Daoy (cell line): ENCODE results near the gene KLRB1. TPM values are rescaled to one million over a fixed set of nuclear protein-coding genes. Genes with fewer than 3 reads are reported as not detected.
"Not testable (repeated sequence)": the region's sequence is repeated elsewhere in the genome, so short reads cannot be mapped to it uniquely, and the experiment has no call there.

Source experiments
- DNase-seq: peaks from one replicate; pipeline ENCODE4 v3.0.0-alpha.2; 2015; ENCODE audit warnings: low read depth
- total RNA-seq: library from RNA; depleted of rRNA; stranded (reverse); fragments of >200 nt; shearing (Covaris generic); gene quantifications from 2 replicates; pipeline ENCODE4 v1.2.3, GENCODE V29; 2014; rRNA removed

The KLRB1 gene
- not detected in 2 replicates for total RNA-seq

DNA sequence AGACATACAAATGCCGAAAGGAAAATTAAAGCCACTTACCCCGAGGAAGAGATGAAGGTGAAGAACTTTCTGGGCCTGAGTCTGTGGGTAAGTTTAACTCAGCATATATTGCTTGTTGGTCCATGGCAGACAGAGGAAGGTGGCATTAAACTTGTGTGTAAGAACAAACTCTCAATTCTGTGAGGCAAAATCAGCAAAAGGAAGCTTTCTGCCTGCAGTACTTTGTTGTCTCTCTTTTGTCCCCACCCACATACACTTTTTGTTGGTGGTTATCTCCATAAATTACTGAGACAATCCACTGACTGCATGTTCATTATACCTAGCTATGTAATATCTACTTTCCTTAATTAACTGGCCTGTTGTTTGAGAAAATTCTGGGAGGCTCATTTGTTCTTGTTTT, at the start of gene KLRB1:
Gene KLRB1 (minus strand): TSS at position 201 of the 400 bp plus-strand sequence. CDS start 77 bp downstream, at position 124.
- no peak for DNase-seq

DNA sequence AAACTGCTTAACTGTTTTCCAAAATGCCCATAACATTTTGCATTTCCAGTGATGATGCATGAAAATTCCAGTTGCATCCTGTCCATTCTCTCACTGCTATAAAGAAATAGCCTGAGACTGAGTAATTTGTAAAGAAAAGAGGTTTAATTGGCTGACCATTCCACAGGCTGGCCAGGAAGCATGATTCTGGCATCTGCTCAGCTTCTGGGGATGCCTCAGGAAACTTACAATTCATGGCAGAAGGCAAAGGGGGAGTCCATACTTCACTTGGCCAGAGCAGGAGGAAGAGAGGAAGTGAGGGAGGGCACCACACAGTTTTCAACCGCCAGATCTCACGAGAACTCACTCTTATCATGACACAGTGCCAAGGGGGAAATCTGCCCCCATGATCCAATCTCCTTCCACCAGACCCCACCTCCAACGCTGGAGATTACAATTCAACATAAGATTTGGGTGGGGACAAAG, 43.6 kb upstream of the KLRB1 start:
- no peak for DNase-seq

DNA sequence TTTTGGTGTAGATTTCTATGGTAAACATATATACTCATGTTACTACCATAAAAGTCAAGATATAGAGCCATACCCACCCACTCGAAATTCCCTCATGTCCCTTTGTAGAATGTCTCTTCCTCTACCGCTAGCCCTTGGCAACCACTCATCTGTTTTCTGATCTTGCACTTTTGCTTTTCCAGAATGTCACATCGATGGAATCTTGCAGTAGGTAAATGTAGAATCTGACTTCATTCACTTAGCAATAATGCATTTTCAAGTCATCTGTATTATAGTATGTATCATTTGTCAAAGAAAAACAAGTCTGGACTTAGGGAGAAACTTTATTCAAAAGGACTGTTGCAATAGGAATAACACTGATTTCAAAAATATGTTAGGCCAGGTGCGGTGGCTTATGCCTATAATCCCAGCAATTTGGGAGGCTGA, 42.4 kb upstream of the KLRB1 start:
- no peak for DNase-seq

DNA sequence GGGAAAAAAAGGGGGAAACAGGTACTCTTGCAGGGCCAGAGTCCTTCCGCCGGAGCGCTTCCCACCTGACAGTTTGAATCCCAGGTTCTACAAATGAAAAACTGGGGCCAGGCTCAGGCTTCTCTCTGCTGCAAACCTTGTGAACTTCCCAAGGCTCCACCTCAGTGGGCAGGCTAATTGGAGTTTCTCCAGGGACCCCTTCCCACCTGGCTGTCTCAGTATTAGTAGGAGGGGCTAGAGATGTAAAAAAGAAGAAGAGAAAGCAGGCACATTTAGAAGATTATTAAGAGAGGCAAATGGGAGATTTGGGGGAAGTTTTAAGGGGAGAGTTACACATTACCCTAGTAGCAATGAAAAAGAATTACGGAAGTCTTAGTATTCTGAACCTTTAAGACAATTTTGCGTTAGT, 41.8 kb upstream of the KLRB1 start:
- no peak for DNase-seq

DNA sequence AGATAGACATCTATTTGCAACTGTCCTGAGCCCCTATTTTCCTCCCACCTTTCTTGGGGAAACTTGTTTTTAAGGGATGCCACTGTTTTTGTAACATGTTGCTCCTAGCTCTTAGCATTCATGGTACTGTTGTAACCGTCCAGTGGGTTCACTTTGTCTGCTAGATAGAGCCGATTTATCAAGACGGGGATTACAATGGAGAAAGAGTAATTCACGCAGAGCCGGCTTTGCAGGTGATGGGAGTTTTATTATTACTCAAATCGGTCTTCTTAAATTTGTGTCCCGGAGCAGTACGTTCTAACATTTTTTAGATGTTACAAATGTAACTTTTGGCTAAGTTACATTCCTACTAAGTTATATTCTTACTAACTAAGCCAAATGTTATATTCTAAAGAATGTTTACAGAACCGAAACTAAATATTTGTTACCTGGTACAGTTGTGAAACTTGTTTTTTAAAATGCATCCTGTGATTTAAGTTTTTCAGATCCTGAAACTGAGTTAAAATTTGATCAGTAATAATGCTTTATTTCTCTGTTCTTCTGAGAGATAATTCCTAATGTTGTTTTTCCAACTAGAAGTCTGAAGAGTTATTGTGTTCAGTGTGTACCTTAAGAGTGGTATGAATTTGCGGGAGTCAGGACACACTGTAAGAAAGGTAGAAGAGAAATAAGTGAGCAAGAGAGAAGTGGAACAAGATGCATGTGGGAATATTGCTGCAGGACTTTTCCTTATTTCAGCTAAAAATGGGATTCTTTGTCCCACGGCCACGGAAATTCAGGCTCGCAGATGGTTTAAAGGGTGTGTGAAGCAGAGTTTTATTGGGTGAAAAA, 41.2 kb upstream of the KLRB1 start:
- no peak for DNase-seq

DNA sequence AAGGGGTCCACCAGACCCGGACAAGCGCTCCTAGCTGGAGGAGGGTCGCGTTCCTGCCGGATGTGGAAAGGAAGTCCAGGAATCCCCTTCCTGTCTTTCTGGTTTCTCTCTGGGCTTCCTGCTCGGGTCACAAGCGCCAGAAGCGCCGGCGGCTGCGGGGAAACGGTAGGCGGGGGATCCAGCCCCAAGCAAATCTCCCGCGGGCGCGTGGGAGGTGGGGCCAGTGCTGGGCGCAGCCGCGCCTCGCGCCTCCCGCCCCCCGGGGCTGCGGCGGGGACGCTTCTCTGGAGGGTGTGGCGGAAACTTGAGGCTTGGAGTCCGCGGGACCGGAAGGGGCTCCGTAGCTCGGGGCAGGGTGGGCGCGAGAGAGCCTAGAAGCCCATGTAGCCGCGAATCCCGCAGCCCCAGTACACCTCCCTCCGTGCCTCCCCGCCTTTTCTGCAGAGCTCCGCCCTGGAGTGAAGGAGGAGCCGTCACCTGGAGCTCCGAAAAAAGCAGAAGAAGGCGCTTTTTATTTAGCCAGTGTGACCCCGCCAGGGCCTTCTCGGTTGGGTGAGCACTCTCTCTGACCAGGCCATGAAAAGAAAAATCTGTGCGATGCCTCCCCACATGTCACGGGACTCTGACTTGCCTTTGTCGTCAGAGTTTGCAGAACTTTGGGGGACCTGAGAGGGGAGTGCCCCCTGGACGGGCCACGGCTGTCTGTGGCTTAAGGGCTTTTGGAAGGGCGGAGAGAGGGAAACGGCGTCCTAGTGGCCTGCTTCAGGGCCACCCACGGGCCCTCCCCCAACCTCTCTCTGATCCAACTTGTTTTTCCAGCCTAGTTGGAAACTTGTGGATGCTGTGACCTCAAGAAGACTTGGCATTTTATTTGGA, 40.3 kb upstream of the KLRB1 start:
- peak; percentile 71 for DNase-seq

DNA sequence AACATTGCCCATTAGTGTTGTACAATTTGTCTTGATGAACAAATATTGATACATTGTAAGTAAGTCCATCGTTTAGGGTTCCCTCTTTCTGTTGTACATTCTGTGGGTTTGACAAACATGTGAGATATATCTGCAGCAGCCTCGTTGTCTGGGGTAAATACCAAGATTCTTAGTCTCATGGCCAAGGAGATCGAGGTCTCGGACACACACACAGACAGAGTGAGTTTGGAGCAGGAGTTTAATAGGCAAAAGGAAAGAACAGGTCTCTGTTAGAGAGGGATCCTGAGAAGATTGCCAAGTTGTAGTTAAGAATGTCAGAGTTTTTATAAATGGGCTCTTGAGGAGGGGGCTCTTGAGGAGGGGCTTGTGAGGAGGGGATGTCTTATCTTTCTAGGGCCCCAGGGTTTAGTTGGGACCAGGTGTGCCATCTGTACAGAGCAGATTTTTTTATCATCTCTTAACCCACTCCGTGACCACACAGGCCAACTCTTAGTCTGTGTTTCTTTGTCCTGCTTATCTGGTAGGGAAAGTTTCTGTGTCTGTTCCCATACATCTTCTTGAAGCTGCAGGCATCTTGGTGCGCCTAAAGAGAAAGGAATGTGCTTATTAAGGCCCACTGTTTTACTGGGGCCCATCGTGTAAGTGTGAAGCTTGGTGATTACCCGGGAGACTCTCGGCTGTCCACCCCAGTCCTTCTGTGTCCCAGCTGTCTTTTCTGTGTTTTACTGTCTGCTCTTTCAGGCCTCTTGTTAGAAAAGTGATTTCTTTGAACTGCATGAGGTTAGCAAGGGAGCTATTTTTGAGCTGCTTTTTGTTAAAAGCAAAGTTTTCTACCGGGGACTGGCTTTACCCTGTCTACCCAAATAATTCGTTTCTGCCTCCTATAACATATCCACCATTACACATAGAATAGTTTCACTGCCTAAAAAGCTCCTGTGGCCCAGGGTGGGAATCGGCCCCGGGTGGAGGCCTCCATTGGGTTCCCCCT, 39.4 kb upstream of the KLRB1 start:
- DNase-seq = peak; percentile 17

DNA sequence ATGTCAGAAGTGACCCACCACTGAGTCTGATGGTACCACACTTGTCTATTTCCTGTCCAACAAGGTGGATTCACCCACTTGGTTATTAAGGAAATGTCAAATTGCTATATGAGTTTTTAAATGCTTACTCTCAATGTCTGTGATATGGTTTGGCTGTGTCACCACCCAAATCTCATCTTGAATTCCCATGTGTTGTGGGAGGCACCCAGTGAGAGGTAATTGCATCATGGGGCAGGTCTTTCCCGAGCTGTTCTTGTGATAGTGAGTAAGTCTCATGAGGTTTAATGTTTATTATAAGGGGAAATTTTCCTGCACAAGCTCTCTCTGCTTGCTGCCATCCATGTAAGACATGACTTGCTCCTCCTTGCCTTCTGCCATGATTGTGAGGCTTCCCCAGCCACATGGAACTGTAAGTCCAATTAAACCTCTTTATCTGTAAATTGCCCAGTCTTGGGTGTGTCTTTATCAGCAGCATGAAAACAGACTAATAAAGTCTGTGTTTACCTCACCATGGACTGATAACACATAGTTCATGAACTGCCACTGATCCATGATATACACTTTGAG, 37.4 kb upstream of the KLRB1 start:
- not testable (repeated sequence) for DNase-seq

DNA sequence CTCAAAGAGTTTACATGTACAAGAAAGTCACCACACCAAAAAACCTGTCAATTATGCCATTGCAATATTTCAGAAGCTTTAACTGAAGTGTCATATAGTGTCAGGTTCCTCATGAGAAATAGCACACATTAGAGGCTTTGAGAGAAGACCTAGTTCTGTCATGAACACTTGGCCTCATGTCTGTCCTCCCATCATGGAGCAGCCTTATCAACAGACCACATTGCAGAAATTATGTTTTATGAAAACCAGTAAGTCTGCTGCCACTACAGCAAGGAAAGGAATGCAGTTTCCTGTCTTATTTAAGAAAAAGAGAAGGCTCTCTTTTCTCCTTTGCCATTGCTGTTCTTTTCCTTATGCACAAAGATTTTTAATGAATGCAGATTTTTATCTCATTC, 35.5 kb upstream of the KLRB1 start:
- DNase-seq = no peak

DNA sequence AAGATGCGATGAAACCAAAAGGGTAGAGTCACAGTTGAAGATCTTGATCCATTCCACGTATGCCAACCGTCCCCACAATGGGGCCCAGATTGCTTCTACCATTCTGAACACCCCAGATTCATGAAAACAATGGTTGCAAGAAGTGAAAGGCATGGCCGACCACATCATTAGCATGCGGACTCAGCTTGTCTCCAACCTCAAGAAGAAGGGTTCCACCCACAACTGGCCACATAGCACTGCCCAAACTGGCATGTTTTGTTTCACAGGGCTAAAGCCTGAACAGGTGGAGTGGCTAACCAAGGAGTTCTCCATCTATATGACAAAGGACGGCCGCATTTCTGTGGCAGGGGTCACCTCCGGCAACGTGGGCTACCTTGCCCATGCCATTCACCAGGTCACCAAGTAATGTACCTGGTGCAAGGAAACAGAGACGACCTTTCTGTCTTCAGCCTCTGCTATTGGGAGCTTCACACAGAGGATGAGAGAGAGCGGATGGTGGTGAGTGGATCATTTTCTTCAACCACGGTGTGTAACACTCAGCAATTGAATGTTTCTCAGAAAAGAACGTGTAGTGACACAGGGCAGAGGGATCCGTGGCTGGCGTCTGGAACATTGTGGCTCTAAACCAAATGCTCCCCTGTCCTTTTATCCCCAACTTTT, 35.0 kb upstream of the KLRB1 start:
- DNase-seq = no peak

DNA sequence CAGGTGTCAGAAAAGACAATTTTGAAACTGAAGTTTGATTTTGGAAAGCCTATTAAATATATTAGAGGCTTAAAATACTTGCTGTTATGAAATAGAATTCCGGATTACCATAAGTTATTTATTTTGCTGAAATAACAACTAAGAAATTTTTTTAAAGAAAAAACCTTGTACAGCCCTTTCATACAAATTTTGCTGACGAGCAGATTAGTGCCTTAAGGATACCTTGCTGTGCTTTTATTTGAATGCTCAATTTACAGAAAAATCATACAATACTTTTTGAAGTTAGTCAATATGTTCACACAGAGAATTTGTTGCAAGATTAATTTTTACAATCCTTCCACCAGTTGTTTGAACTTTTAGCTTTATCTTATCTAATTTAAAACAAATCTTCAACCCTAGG, 32.3 kb upstream of the KLRB1 start:
- no peak for DNase-seq

DNA sequence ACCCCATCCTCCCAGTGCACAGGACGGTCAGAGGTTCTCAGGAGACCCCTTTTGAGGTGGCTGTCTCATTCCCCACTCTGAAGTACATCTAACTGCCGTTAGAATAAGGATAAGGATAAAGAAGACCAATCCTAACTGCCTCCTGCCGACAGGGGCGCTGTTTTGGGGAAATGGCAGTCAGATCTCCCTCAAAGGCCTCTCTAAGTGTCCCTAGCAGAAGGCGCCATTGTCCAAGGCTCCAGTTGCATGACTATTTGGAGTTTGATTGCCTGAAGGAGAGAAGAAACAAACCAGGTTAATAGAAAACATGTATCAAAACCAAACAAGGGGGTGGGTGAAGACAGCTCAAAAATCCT, 29.1 kb upstream of the KLRB1 start:
- no peak for DNase-seq

DNA sequence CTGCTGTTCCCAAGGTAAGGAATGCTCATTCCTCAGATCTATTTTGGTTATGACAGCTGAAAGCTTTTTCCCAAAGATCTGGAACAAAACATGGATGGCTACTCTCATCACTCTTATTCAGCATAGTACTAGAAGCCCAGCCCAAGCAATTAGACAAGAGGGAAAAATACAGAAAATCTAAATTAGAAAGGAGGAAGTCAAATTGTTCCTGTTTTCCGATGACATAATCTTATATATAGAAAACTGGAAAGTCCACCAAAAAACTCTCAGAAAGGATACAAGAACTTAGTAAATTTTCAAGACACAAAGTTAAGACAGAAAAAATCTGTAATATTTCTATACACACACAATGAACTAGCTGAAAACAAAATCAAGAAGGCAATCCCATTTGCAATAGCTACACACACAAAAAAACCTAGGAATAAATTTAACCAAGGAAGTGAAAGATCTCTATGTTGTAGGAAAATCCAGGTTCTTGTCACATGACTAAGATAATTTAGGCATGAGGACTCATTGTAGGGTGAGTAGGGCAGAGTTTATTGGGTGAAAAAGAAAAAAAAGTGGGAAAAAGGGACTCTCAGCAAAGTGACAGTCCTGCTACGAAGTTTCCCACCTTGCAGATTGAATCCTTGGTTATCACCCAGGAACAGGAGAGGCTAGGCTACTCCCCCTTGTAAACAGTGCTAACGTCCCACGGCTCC, 28.6 kb upstream of the KLRB1 start:
- DNase-seq = no peak

DNA sequence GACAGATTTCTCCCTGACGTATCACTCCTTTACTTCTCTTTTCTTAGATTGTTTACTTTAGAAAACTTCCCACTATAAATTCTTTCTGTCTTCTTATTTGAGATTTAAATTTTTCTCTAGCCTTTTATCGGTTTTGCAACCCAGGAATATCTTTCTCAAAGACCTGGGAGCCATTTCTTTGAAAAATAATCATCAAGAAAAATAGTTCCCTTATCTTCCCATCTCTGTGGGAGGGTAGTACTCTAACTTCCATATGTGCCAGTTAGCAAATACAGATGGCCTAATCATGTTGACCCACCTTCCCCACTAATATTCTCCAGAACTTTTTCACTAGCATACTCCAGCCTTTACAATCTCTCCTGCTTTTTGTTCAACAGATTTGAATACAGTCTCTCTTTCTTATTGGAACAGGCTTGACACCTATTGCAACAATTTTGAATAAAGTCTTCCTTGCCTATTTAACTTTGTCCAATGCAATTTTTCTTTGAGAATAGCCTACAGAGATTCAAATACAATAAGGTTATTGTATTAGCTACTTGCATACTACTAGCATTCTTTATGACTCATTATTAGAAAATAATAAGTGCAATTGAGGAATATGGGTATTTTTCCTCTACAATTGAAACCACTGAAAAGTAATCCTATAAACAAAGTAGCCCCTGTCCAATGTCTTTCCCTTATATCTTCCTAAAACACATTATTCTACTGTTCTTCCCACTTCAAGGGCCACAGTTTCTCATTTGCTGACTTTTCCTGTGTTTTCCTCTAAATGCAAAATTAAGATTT, 27.4 kb upstream of the KLRB1 start:
- DNase-seq = no peak

DNA sequence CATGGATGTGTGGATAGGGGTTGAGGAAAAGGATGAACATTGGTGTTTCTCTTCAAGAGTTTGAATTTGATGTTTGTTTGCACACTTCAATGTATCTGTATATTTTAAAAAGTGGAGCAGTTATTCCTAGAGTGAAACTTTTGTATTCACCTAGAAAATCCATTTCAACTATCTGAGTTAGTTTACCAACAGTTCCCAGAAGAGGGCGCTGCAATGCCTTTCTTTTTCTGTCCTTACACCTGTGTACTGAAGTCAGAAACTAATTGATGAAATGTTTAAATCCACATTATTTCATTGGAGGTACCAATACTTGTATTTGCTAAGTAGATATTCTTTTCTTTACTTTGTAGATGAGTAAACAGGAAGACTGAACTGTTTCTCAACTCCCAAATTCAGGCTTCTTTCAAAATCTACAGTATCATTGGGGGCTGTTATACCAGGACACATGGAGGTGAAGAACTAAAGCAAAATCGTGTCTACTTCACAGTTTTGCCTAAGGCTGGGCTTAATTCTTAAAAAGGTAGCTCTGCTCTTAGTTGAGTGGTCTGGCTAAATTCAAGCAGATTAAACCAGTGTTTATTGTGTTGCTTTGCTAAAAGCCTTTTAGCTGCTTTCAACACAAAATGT, 26.6 kb upstream of the KLRB1 start:
- DNase-seq = peak; percentile 5

DNA sequence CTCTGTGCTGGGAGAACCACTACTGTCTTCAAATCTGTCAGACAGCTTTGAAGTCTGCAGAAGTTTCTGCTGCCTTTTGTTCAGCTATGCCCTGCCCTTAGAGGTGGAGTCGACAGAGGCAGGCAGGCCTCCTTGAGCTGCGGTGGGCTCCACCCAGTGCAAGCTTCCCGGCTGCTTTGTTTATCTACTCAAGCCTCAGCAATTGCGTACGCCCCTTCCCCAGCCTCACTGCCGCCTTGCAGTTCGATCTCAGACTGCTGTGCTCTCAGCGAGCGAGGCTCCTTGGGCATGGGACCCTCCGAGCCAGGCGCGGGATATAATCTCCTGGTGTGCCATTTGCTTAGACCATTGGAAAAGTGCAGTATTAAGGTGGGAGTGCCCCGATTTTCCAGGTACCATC, 25.1 kb upstream of the KLRB1 start:
- DNase-seq = no peak

DNA sequence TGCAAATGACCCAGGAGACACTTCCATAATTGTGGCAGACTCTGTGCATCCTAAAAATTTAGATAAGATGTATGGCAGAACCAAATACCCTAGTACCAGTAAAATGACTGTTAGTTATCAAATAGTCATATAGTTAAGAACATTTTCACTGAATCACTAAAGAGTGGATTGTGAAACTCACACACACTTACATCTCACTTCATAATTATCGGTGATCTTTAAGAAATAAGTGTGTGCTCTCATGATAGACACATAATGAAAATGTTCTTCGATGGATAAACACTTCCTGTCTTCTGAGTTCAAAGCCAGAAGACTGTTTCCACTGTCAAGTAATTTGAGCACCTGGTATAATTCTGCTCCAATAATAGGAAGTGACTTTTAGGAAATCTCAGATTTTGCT, 19.1 kb upstream of the KLRB1 start:
- no peak for DNase-seq

DNA sequence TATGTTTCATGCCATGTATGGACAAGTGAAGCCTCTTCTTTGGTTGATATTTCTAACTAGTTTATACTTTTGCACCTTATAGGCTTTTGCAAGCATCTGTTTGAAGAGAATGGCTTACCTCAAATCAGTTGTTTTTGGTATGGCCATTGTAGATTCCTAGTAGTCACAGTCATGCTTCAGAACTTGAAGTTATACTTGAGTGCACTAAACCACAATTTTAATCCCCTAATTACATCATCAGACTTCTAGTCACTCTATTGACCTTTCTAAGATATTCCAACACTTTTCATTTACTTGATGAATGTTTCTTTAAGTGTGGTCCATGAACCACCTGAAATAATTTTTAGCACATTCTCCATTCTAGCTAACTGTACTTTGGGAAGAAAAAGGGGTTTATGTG, 18.6 kb upstream of the KLRB1 start:
- DNase-seq = no peak

DNA sequence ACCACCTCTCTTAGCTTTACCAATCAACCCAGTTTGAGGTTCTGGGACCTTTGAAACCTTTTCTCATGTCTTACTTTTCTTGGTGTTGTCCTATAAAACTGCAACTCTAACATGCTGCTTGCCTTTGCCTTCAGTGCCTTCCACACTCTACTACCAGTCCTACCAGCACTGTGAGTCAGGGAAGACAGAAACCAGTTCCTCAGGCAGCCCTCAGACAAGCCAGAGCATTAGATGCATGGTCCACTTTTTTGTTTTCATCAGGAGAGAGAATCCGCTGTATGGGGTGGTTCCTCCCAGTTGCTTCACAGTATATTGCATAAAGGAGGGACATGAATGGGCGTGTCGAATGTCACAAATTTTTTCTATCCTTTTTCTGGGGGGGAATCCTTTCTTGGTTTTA, 17.3 kb upstream of the KLRB1 start:
- DNase-seq = no peak
